DMS 273 treated with DMSO at 0.1 percent for 48 hours (cell line): ENCODE results near the gene BTBD9.
"Not testable (repeated sequence)": the region's sequence is repeated elsewhere in the genome, so short reads cannot be mapped to it uniquely, and the experiment has no call there.

Experiments
- DNase-seq: peaks from one replicate; lab custom pipeline; 2025; lab: John Stamatoyannopoulos, UW

The BTBD9 gene

DNA sequence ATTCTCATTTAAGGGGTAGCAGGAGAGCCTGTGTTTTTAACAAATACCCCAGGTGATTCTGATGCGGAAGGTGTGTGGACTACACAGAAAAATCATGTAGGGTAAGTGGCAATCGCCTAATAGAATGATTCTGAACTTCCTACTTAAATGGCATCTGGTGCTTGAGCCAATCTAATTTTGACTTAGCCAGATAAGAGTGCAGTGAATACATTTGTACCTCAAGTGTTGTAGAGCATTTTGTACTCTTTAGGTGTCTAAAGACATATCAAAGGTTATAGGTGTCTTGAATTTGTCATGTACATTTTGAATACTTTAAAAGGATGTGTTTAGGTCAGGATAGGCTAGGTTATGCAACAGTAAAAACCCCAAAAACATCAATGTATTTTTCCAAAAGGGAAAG lies 10.0 kb upstream of the BTBD9 start:
- no peak for DNase-seq

DNA sequence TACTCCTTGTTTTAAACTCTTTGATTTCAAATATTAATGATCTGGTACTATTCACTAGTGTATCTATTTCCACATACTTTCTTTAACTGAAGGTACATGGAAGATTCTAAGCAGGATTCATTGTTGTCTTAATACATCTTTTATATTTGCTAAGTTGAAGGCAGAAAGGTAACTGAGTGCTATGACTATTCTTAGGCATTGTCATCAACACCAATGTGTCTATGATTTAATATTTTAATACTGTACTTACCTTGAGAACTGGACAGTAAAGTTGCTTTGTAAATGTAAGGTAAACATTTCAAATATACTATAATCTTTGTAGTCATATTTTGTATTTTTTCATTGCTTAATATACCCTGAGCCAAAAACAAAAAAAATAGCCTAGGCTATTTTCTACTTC lies 8.9 kb upstream of the BTBD9 start:
- no peak for DNase-seq

DNA sequence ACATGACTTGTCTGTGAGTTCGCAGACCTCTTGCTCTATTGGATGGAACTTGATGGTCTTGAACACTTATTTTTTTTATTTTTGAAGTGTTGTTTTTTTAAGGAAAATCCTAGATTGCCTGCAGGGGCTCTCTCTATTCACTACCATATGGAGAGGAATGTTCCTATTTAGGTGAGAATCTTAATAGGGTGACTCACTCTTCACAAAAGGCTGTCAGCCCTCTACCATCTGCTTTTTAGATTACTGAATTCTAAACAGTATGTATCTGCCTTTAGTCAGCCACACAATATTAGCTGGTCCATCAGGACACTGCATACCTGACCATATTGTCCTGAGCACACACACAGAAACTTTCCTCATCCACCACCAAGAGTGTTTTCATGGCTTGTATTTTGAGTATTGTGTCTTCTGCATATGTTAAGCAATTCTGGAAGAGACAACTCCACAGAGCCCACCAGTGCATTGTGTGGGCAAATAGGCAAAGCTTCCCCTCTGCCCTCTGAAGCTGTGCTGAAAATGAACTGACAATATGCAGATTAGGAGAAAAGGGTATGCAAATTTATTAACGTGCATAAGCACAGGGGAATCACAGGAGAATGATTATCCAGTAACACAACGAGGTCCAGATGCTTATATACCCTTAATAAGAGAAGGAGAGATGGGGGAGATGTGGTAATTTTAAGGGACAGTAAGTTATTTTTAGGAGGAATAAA lies 6.6 kb upstream of the BTBD9 start:
- peak; percentile 92 for DNase-seq

DNA sequence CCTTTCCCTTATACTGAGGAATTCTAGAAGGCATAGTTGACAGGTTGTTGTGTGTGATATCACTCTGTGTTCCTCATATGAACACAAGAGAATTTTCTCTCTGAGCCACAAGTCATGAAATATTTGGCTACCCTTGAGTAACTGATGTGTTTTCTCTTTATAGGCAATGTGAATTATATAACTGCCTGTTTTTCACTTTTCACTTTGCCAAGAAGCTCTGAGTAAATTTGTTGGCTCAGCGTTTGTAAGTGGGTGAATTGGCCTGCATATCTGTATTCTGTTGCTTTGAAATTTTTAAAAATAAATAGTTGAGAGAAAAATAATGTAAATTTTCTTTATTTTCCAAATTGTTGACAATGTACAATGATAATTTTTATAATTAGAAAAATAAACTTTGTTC lies 5.2 kb upstream of the BTBD9 start:
- no peak for DNase-seq

DNA sequence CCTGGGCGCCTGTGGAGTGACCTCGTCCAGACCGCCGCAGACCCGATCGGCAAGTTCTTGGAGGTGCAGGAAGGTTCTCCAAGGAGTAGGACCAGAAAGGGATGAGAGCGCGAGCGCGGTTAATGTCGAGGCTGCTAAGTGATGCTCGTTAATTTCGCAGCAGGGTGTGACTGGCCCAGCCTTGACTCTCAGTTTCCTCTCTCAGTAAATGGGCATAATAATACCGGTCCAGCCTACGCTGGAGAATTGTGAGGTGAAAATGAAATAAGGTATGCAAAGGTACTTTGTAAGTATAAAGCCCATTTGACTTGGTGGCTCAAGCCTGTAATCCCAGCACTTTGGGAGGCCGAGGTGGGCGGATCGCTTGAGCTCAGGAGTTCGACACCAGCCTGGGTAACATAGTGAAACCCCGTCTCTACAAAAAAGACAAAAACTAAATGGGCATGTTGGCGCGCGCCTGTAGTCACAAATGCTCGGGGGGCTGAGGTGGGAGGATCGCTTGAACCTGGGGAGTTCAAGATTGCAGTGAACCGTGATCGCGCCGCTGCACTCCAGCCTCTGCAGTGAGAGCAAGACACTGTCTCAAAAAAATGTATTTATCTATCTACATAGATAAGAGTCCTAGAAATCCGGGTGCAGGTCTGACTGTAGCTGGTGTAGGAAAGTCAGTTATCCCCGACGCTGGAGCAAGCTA lies 634 bp upstream of the BTBD9 start:
- no peak for DNase-seq

DNA sequence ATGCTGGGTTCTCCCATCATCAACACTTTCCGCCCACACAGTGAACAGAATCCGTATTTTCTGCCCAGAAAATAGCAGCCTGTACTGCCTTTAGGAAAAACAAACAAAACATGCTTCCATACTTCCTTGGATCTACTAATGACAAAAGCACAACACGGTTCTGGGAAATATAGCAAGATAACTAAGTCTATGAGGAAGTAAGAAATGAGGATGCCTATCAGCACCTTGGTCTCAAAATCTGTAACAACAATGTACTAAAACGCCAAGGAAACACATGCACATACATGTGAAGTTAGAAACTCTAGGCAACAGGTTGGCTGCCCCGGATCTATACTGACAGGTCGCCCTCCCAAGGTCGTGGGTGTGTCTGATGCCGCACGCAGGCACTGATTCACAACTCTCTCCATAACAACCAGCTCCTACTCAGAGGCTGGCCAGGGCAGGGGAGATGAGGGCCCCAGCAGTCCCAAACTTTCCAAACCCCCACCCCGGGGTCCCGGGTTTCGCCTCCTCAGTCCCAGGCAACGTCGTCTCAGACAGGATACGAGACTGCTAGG lies 710 bp downstream of the BTBD9 start:
- DNase-seq, result no peak

DNA sequence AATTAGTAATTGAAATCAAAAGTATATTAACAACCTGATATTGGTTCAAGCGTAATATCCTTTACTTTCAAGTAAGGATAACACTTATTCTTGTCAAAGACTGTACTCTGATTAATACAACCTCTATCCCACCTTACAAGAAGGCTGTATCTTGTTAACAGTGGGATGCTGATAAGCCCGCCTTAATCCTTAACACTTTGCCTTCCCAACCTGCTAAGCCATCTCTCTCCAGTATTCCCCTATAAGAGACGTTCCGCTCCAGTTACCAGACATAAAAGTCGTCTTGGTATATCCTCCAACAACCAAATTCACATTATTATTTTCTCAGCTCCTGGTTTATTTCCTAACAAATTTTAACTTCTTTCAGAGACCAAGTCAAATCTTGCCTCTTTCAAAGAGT lies 2.0 kb downstream of the BTBD9 start:
- DNase-seq, result no peak

DNA sequence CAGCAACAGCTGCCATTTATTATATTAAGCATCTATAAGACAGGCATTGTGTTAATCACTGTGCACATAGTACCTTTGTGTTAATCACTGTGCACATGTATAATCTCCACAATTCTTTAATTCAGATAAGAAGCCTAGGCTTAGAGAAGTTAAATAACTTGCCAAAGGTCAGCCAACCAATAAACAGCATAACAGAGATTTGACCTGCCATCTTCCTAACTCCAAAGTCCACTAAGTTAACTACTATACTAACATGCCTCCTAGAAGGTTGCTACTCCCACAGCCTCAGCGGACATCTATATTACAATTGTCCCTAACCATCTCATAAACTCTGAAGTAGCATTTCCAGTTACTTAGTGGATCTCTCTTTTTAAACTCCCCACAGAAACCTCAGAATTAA lies 3.7 kb downstream of the BTBD9 start:
- DNase-seq, result no peak

DNA sequence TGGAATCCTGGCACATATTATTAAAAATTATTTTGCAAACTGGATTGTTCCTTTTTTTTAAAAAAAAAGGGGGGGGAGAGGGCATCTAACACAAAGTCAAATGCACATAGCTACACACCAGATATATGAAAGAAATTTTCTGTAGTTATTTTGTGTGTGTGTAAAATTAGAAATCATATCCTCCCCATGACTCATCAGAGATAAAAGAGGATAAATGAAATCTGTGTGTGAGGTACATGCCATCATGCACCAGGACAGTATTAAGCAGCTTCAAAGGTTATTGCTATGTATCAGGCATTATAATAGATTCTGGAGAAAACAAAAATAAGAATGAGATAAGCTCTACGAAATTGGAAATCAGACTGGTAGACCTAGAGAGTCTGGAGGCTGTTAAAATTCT lies 5.2 kb downstream of the BTBD9 start:
- DNase-seq, result no peak

DNA sequence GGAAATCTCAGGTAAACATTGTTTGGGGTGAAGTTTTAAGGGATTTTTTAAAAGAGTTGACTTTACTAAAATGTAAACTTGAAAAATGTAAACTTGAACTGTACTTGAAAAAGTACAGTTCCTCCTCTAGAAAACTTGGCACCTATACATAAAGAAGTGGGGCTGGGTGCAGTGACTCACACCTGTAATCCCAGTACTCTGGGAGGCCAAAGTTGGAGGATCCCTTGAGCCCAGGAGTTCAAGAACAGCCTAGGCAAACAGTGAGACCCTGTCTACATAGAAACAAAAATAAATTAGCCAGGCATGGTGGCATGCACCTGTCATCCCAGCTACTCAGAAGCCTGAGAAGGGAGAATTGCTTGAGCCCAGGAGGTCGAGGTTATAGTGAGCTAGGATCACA lies 7.2 kb downstream of the BTBD9 start:
- no peak for DNase-seq

DNA sequence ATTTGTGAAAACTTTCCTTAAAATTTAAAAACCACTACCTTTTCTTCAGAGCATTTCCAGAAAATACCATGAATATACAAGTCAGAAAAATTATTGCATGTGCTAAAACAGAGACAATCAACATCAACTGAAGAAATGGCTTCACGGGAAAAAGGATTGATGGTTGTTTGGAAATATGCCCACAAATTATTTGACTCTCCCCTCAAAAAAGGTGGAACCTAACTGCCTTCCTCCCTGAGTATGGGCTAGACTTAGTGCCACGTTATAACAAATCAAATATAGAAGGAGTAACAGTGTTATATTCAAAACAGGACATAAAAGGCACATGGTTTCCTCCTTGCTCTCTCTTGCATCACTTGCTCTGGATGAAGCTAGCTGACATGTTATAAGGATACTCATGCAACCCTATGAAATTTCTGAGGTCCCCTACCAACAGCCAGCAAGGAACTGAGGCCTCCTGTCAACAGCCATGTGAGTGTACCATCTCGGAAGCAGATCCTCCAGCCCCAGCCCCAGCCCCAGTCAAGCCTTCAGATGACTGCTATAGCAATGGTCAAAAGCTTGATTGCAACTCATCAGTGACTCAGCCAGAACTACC lies 8.4 kb downstream of the BTBD9 start:
- DNase-seq, result no peak

DNA sequence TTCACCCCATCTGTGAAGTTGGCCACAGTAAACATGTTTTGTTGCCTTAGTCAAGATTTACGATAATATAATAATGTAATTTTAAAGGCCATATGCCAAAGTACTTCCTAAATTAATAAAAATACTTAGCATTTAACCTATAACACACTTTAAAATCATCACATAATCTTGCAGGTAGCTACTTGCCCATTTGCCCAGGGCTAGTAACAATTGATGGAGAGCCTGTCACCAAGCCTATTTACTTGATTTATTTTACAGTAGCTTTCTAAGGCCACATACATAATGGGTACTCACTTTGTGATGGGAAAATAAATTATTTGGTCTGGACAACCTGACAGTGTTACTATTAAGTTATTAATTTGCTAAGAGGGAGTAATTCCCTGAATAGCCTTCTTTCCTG lies 14.5 kb downstream of the BTBD9 start:
- no peak for DNase-seq

DNA sequence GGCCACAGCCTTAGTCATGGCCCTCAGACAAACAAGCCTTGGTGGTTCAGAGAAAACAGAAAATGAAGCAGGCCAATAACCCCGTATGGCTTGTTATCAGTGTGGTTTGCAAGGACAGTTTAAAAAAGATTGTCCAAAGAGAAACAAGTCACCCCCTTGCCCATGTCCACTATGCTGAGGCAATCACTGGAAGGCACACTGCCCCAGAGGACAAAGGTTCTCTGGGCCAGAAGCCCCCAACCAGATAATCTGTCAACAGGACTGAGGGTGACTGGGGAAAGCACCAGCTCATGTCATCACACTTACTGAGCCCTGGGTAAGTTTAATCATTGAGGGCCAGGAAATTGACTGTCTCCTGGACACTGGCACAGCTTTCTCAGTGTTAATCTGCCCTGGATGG lies 20.4 kb downstream of the BTBD9 start:
- DNase-seq, result not testable (repeated sequence)

DNA sequence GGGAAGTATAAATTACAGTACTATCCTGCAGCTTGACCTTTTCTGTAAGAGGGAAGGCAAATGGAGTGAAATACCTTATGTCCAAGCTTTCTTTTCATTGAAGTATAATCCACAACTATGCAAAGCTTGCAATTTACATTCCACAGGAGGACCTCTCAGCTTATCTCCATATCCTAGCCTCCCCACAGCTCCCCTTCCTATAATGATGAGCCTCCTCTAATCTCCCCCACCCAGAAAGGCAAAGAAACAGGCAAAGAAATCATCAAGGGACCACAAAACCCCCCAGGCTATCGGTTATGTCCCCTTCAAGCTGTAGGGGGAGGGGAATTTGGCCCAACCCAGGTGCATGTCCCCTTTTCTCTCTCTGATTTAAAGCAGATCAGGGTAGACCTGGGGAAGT lies 21.4 kb downstream of the BTBD9 start:
- not testable (repeated sequence) for DNase-seq

DNA sequence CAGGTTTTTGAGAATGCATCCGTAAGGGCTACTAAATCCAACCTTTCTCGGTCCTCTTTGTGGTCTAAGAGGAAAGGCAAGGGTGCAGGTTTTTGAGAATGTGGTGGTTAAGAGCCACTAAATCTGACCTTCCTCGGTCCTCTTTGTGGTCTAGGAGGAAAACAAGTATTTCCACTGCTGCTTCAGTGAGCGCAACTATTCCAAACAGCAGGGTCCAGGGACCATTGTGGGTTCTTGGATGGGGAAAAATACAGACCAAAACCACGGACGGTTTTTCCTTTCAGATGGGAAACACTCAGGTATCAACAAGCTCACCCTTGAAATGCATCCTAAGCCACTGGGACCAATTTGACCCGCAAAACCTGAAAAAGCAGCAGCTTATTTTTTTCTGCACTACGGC lies 21.9 kb downstream of the BTBD9 start:
- DNase-seq, result no peak

DNA sequence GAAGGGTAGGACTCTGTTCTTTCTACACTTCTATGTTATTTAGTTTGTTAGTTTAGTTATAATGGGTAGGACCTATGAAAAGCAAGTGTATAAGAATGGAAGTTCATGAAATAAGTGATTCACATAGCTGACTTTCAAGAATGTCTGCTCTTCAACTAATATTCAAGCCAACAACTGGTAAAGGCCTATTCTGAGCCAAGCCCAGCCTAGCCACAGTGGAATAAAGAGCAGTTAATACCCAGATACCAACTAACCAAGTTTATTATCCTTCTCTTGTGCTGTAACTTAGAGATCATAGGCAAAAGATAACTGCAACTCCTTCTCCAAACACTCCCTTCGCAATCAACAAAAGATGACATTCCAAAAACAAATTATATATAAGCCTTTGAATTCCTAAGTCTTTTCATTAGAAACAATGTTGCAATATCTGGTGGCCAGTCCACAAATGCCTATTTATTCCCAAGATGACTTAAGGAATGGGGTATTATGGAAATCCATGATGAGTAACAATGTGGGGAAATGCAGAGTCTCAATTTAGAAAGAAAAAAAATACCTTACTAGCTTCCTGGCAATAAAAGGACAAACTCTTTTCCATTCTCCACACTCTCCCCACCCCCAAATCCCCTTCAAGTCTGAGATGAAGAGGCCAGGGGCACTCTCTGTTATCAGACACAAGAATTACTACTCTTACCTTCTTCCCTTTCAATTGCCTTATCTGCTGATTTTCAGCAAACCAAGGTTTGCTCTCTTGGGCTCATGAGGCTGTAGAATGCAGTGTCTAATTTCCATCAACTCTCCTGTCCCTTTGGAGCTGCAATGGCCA lies 27.4 kb downstream of the BTBD9 start:
- no peak for DNase-seq

DNA sequence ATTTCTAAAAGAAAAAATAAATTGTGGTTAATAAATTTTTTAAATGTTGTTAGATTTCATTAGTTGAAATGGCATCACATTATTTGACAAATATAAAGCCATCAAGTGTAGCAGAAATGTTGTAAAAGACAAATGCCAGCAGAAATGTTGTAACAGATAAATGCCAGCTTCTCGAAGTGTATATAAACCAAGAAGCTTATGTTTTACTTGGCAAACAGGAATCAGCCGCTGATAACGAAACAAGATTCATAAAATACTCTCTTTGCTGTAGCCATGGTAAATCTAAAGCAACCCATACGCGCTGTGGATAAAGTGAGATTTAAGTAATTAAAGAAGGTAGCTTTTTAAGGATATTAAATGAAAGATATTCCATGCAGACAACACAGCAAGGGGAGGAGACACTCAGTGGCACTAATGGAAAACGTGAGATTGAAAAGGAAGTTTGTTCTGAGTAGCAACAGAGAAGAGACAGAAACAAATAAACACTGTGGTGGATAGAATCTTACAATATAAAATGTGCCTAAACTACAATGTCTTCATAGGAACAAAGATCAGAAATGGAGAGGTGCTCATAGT lies 29.6 kb downstream of the BTBD9 start:
- no peak for DNase-seq

DNA sequence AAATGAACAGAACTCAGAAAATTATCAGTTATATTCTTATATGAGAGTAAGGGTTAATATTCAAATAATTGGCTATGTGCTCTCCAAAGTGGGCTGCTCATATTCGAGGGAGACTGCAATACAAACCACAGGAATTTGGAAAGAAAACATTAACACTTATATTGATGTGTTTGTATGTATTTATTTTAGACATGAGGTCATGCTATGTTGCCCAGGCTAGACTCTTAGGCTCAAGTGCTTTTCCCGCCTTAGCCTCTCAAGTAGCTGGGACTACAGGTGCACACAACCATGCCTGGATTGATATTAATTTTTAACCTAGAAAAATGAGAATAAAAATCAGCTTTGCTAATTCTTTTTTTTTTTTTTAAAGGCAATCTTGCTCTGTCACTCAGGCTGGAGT lies 35.0 kb downstream of the BTBD9 start:
- DNase-seq, result no peak

DNA sequence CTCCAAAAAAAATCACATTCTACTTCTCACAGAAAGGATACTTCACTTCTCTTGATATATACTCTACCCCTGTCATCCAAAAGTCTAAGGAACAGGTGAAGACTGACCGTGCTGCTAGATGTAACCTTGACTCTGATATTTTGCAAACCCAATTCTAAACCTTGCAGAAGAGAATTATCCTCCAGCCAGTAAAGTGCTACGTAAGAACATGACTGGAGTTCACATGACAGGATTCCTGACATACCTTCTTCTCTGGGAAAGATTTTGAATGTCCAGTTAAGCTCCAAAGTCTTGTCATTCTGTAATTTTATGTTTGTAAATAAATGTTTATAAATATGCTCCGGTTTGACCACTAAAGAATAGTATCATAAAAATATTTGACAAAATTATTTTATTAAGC lies 35.8 kb downstream of the BTBD9 start:
- DNase-seq, result no peak

DNA sequence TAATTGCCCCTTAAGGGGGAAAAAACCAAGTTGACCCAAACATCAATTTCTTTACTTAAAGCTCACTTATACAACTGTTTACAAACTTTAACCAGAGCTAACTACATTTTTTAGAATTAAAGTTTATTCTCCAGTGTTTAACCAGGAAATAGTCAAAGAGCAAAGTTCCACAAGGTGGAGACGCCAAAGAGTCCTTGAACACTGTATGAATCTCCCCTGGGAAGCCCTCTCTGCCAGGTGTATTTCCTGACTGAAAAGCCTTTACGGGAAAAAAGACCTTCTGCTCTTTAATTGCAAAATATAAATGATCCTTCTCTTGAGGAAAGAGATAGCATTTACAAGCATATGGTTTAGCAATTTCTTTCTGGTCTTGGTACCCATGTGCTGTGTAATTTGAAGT lies 36.2 kb downstream of the BTBD9 start:
- no peak for DNase-seq

DNA sequence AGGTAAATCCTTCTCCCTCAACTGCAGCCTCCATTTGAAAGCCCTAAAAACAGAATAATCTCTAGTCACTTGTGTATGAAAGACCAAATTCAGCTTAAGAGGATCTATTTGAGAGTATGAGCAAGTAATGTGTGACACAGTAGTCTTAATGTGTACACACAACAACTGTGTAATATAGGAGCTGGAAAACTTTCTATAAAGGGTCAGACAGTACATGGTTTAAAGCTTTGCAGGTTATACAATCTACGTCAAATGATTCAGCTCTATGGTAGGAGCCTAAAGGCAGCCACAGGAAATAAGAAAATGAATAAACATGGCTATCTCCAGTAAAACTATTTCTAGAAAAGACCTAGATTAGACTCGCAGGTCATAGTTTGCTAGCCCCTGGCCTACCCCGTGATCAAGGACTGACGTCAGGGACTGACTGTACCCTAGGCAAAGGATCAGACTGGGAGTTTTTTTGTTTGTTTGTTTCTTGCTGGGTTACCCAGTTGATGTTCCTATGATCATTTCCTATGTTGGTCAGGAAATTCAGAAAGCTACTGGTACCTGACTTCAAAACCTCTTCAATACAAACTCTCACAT lies 39.7 kb downstream of the BTBD9 start:
- no peak for DNase-seq

DNA sequence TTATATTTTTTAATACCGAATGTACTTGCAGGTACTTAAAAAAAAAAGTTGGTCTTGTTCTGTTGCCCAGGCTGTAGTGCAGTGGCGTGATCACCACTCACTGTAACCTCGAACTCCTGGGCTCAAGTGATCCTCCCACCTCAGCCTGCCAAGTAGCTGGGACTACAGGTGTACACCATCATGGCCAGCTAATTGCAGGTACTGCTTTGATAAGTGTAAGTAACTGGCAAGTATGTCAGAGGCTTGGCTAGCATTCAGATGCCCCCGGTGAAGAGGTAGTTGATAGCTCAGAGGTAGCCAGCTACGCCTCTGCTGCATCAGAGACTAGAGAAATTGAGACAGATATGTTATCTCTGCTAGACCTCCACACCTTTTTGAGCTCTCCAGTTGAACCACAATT lies 40.5 kb downstream of the BTBD9 start:
- DNase-seq, result no peak
